GM12878 (cell line): ENCODE results near the gene MPRIP. TPM values are rescaled to one million over a fixed set of nuclear protein-coding genes. Genes with fewer than 3 reads are reported as not detected.

Experiments
- ATAC-seq: fragments of 200-7000 bp; cut with Tn5 transposase; 3 replicates; pipeline ENCODE4 v1.9.1; 2020; ENCODE audit warnings: mild to moderate bottlenecking, moderate library complexity
- BruUV-seq: library from RNA; stranded (reverse); fragments of 400-500 nt; replicated peaks from 2 replicates; lab custom pipeline; 2021; lab: Mats Ljungman, UMichigan
- CTCF ChIA-PET: fragments of 300-600 bp; sonication (Branson Sonifier 250); formaldehyde crosslinking; extraction: SDS; loops from one replicate; lab custom pipeline; 2021; ENCODE audit warnings: inconsistent platforms; lab: Yijun Ruan, JAX
- POLR2A ChIA-PET: fragments of 350-600 bp; formaldehyde crosslinking; extraction: SDS; loops from one replicate; lab custom pipeline; 2021; ENCODE audit warnings: inconsistent platforms; lab: Charles Lee
- RAD21 ChIA-PET: fragments of 300-600 bp; sonication (Branson Sonifier 250); formaldehyde crosslinking; loops from one replicate; lab custom pipeline; 2023; ENCODE audit warnings: antibody characterized with exemption; ENCODE audit not compliant: unreplicated experiment; lab: Charles Lee
- SMC1A ChIA-PET: fragments of 300-600 bp; sonication (Branson Sonifier 250); formaldehyde crosslinking; loops from one replicate; lab custom pipeline; 2023; ENCODE audit not compliant: unreplicated experiment, uncharacterized antibody; lab: Charles Lee
- DNase-seq: peaks from one replicate; pipeline ENCODE4 v3.0.0-alpha.2; 2011; ENCODE audit warnings: low read depth, low spot score
- FAIRE-seq: peaks from 3 replicates; lab custom pipeline; 2011; peaks lifted over from hg19 to GRCh38; lab: Jason Lieb, UNC
- H2AFZ ChIP-seq: 2 replicates; pipeline ENCODE4 v1.6.0; 2011; ENCODE audit warnings: low read depth, low read length, control low read depth; ENCODE audit not compliant: control insufficient read depth
- H3K27ac ChIP-seq: 2 replicates; pipeline ENCODE4 v1.5.1; 2011; ENCODE audit warnings: control low read depth; ENCODE audit not compliant: control insufficient read depth, insufficient read depth
- H3K27me3 ChIP-seq, 2 experiments: replicated peaks in 1 of 2; 2 replicates each; pipeline versions ENCODE4 v1.6.0 to v1.6.1; 2011; ENCODE audit warnings: low read length in 1 of 2; ENCODE audit not compliant: control insufficient read depth in 2 of 2, insufficient read depth in 2 of 2
- H3K36me3 ChIP-seq, 2 experiments: 2 replicates each; pipeline ENCODE4 v1.5.1; 2011; ENCODE audit warnings: low read length in 1 of 2; ENCODE audit not compliant: control insufficient read depth in 2 of 2, insufficient read depth in 2 of 2
- H3K4me1 ChIP-seq: 2 replicates; pipeline ENCODE4 v1.6.1; 2011; ENCODE audit warnings: mild to moderate bottlenecking, low read length, moderate library complexity, mixed read lengths; ENCODE audit not compliant: control insufficient read depth, insufficient read depth
- H3K4me2 ChIP-seq: 2 replicates; pipeline ENCODE4 v1.6.0; 2011; ENCODE audit warnings: control low read depth; ENCODE audit not compliant: control insufficient read depth, insufficient read depth
- H3K4me3 ChIP-seq: fragments of 200-600 bp; sonication (generic); 2 replicates; pipeline ENCODE4 v1.5.1; 2016
- H3K79me2 ChIP-seq: 2 replicates; pipeline ENCODE4 v1.6.0; 2011; ENCODE audit warnings: low read length; ENCODE audit not compliant: control insufficient read depth, insufficient read depth
- H3K9ac ChIP-seq: 2 replicates; pipeline ENCODE4 v1.8.0; 2011; ENCODE audit warnings: low read length, control low read depth, mixed read lengths; ENCODE audit not compliant: control insufficient read depth, insufficient read depth
- H3K9me3 ChIP-seq: replicated peaks from 3 replicates; pipeline ENCODE4 v1.5.1; 2011; ENCODE audit warnings: mild to moderate bottlenecking, low read length; ENCODE audit not compliant: control insufficient read depth, insufficient read depth
- H4K20me1 ChIP-seq: 2 replicates; pipeline ENCODE4 v1.6.0; 2011; ENCODE audit not compliant: control insufficient read depth, insufficient read depth
- ASH2L ChIP-seq: fragments of 300-600, 200-600 bp; sonication (generic); IDR thresholded peaks from 2 replicates; pipeline ENCODE4 v1.6.1; 2017; ENCODE audit warnings: low read depth, mild to moderate bottlenecking, borderline replicate concordance
- FOXM1 ChIP-seq: IDR thresholded peaks from 2 replicates; pipeline ENCODE4 v1.6.1; 2012; ENCODE audit warnings: low read depth, mild to moderate bottlenecking, inconsistent platforms, low read length, moderate library complexity
- GATAD2B ChIP-seq: fragments of 450-650 bp; conservative IDR thresholded peaks from 2 replicates; pipeline ENCODE4 v1.6.1; 2017; ENCODE audit warnings: low read depth, mild to moderate bottlenecking, moderate library complexity
- NR2F1 ChIP-seq: fragments of 450-650 bp; conservative IDR thresholded peaks from 2 replicates; pipeline ENCODE4 v1.6.1; 2017; ENCODE audit warnings: mild to moderate bottlenecking
- SUZ12 ChIP-seq: fragments of 200-600 bp; sonication (generic); IDR thresholded peaks from one replicate; pipeline ENCODE4 v1.6.1; 2018; ENCODE audit warnings: antibody characterized with exemption, mild to moderate bottlenecking; ENCODE audit not compliant: unreplicated experiment
- TCF12 ChIP-seq: IDR thresholded peaks from 2 replicates; pipeline ENCODE4 v1.6.1; 2011; ENCODE audit warnings: low read depth, mild to moderate bottlenecking, low read length
- YY1 ChIP-seq: IDR thresholded peaks from 2 replicates; pipeline ENCODE4 v1.6.1; 2011; ENCODE audit warnings: low read depth, mild to moderate bottlenecking, low read length
- ZBTB40 ChIP-seq: fragments of 450-650 bp; IDR thresholded peaks from 2 replicates; pipeline ENCODE4 v1.6.1; 2016; ENCODE audit warnings: mild to moderate bottlenecking, moderate library complexity, borderline replicate concordance
- ZNF274 ChIP-seq: IDR thresholded peaks from one replicate; pipeline ENCODE4 v1.8.0; 2011; ENCODE audit not compliant: insufficient read length, insufficient read depth
- WGBS: methylation state at CpG from one replicate; pipeline ENCODE4 v1.1.6; 2016; ENCODE audit warnings: low lambda C conversion rate; ENCODE audit not compliant: insufficient replicate concordance, insufficient coverage; ENCODE audit errors: missing lambda C conversion rate; 5-methylcytosine and 5-hydroxymethylcytosine counted together
- in situ Hi-C: fragments of 300-500 bp; cut with MboI; formaldehyde crosslinking; loops from 9 replicates; pipeline ENCODE4 v1.14.3; 2018; ENCODE audit warnings: mixed read lengths
- intact Hi-C: fragments of 100-400 bp; cut with micrococcal nuclease; formaldehyde crosslinking; loops from one replicate; pipeline ENCODE4 v1.14.2; 2022; ENCODE audit not compliant: unreplicated experiment
- polyA plus RNA-seq, 11 experiments: library from polyadenylated mRNA; depleted of rRNA in 4 of 11; unstranded in 6 of 11; stranded (reverse) in 5 of 11; fragments of >200 nt; fragmentation: Nextera tagmentation in 4 of 11; fragmentation: Illumina TruSeq in 1 of 11; extraction: Ambion mirVana in 4 of 11; extraction: Trizol in 1 of 11; gene quantifications; 1 replicate in 1 of 11; 2 replicates in 10 of 11; pipeline versions ENCODE4 v1.2.1 to v1.2.3, GENCODE V29; 2011 to 2016; ENCODE audit warnings: inconsistent platforms in 2 of 11, missing spikeins in 2 of 11, low read depth in 1 of 11
- total RNA-seq, 4 experiments: library from RNA; depleted of rRNA in 3 of 4; stranded (reverse); fragments of >200 nt in 3 of 4; fragmentation: Illumina TruSeq in 1 of 4; extraction: Trizol in 1 of 4; gene quantifications; 2 replicates each; pipeline versions ENCODE4 v1.2.1 to v1.2.3, GENCODE V29; 2013 to 2021

The MPRIP gene
- total and polyA plus RNA-seq, 10 of the 15 experiments (the other 5 are each of a cell fraction or from before 2014, with no cell fraction given) = 16.5 to 168 (median 71.7) TPM

- ChIA-PET CTCF (no interaction called here), SMC1A (interaction anchor here (0.6 kb wide), 1 partner anchor 66 kb away, joined by 3 read pairs; no protein-coding TSS in a partner anchor), RAD21 (no interaction called here), POLR2A (interaction anchor here (0.5 kb wide), 1 partner anchor 51 kb away, joined by 4 read pairs; no protein-coding TSS in a partner anchor)
- Histone ChIP-seq H2AFZ (no peak overlapping the region), H3K79me2 (no peaks in the 10 kb centered on the region), H3K9me3 (no peaks in the 10 kb centered on the region), H3K4me2 (no peak overlapping the region), H3K4me1 (no peaks in the 10 kb centered on the region), H3K27ac (no peak overlapping the region), H4K20me1 (no peaks in the 10 kb centered on the region), H3K36me3 (peaks cover 13 to 19% of the 10 kb centered on the region in 2 experiments), H3K27me3 (no peaks in the 10 kb centered on the region), H3K9ac (no peak overlapping the region), H3K4me3 (no peak overlapping the region)
- intact Hi-C loops = no loop called here
- 94% methylated on average over 27 of the region's 27 CpGs for WGBS
- no peak for TF ChIP-seq YY1
- no peak for TF ChIP-seq ASH2L
- TF ChIP-seq FOXM1 = no peak
- no peak for TF ChIP-seq NR2F1
- TF ChIP-seq ZBTB40 = no peak
- TF ChIP-seq TCF12 = no peak
- TF ChIP-seq SUZ12 = no peak
- no peak for TF ChIP-seq ZNF274
- TF ChIP-seq GATAD2B = no peak
- in situ Hi-C loops = no loop called here
- BruUV-seq = no TSS peak
- DNase-seq (no peak), ATAC-seq (no peak), FAIRE-seq (no peak)
These were observed 172.6 kb downstream of the MPRIP start for GRCh38 chr17:17214646-17215436.
